Inflammatory macrophage (primary cell): ENCODE results near the gene RABGAP1.
"Not testable (repeated sequence)": the region's sequence is repeated elsewhere in the genome, so short reads cannot be mapped to it uniquely, and the experiment has no call there.

ENCODE experiments used
- DNase-seq, 2 donors: peaks; one replicate each; pipeline ENCODE4 v3.0.0-alpha.2; 2020 to 2022
- total RNA-seq, 18 experiments: gene quantifications; one replicate each; lab custom pipeline; 2026; ENCODE audit warnings: mixed read lengths in 6 of 18, inconsistent platforms in 2 of 18; lab: John Stamatoyannopoulos, UW

The RABGAP1 gene
- total RNA-seq, result 24.6 to 76.1 (median 48.9) reads per million in 18 experiments

DNA sequence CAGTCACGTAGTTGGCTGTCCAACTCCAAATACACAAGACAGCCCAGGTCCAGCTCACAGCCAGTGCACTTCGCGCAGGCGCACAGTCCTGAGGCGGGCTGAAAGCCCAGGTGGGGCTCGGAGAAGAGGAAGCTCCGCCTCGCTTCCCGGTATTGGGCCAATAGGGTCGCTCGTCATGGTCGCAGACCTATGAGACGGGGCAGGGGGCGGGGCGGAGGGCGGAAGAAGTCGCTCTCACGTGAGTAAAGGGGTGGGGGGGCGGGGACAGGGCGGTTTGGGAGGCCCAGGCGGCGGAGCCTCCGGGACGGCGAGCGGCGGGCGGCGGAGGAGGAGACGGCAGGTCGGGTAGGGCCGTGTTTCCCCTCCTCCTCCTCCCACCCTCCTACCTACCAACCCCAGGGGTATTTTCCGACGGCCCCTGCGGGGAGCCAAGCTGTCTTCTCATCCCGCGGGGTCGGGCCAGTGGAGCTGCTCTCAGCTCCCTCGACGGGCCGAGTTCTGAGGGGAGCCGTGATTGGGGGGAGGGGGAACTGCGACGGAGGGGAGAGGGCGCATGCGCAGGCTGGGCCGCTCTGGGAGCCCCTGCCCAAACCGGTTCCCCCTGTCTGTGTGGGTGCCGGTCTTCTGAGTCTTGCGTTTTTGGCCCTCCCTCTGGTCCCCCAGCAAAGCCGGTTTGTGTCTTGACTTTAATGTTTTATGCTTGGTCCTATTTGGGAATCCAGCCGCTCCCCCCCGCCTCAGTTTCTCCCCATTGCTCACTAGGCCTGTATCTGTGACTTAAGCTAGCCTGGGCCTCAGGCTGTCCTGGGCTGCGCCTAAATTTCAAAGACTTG is at the start of gene RABGAP1:
RABGAP1 (plus strand) TSS at position 272 of the 833 bp plus-strand sequence. CDS start 16,040 bp downstream, outside the sequence.
- peak; percentile 98 to 99 for DNase-seq

DNA sequence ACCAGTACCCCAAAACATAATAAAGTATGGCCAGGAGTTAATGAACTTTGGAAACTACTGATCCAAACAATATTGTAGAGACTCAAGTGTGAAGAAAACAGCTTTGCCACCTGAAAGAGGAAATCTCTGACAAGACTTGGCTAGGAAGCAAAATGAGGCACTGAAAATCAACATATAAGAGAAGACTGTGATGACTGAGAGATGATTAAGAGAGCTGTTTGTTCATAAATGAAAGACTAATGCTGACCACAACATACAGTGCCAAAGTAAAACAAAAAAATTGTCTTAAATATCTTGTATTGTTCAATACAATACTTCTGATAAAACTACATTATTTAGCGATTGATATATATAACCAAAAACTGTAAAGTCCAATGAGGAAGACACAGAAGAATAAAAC is 42.9 kb upstream of the RABGAP1 start:
- no peak for DNase-seq

DNA sequence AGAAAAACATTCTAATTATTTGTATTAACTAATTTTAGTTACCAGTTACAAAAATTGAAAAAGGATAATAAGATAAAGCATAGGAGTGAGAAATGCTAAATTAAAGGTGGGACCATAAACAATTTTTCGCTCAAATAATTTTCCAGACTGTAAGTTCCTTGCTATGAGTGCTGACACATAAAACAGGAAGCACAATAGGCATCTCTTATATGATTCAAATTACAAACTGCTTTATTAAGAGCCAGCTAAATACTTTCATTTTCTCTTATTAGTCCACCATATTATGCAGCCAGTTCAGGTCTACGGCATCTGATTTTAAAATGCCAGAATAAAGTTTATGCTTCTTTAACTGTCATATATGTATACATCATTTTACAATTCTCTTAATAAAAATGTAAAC is 40.0 kb upstream of the RABGAP1 start:
- DNase-seq, result peak; percentile 28 to 75

- peak; percentile 17 to 39 for DNase-seq
These were observed 36.4 kb upstream of the RABGAP1 start for GRCh38 chr9:122904466-122904822.

GRCh38 chr9:122904823-122905710 is 35.8 kb upstream of the RABGAP1 start, which contains the start of gene RC3H2:
TSS of gene RC3H2 (minus strand) at chr9:122905359. CDS start at chr9:122897509, 7,850 bp downstream.
- DNase-seq, result peak; percentile 99

GRCh38 chr9:122906122-122906521 is 34.7 kb upstream of the RABGAP1 start:
- not testable (repeated sequence) for DNase-seq

- peak in 1 of 2 donors; percentile 54 for DNase-seq
These were observed 28.2 kb upstream of the RABGAP1 start for GRCh38 chr9:122912671-122912963.

DNA sequence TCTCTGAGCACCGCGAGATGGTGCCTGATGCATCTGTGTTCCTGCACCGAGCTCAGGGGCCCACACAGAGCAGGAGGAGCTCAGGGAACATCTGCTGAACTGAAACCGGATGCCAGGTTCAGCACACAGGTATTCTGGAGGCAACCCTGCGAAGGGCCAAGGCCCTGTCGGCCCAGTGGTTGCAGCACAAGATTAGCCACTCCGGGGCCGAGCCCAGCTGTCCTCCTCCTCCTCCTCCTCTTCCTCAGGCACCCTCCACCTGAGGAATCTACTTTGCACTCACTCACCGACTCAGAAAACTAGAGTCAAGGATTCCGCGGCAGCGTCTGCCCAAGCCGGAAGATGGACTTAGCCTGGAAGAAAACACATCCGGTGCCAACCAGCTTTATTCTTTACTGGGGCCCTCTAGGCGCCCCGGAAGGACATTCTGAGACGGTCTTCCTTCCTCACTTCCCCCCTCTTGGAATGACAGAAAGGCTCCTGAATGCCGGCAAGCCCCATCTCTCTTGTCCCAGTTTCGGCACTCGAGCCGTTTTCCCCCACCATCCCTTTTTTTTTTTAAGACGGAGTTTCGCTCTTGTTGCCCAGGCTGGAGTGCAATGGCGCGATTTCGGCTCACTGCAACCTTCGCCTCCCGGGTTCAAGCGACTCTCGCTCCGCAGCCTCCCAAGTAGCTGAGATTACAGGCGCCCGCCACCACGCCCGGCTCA is 27.7 kb upstream of the RABGAP1 start, which contains the start of gene ZBTB6:
ZBTB6 (minus strand) TSS at position 360 of the 710 bp plus-strand sequence. CDS start 1,251 bp downstream, outside the sequence.
- peak; percentile 82 to 86 for DNase-seq

GRCh38 chr9:122918310-122918709 is 22.5 kb upstream of the RABGAP1 start:
- peak in 1 of 2 donors; percentile 58 for DNase-seq

DNA sequence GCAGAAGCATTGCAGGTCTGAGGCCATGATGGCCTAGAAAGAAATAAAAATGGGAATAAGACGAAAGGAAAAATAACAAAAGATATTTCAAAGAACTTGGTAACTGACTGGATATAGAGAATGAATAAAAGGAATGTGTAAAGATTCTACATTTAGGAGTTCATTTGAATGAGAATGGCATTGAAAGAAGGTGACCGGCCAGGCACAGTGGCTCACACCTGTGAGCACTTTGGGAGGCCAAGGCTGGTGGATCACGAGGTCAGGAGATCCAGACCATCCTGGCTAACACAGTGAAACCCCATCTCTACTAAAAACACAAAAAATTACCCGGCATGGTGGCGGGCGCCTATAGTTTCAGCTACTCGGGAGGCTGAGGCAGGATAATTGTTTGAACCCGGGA is 18.1 kb upstream of the RABGAP1 start:
- no peak for DNase-seq

DNA sequence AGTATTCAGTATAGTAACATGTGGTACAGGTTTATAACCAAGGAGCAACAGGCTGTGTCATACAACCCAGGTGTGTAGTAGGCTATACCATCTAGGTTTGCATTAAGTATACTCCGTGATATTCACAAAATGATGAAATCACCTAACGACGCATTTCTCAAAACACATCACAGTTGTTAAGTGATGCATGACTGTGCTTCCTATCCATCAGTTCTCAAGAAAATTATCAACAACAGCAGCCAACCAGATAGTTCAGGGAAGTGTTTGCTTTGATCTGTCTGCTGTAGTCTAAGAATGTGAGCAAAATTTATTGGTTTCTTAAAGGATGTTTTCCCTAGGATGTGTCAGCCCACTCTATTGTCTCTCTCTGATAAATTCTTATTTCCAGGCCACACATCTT is 16.9 kb upstream of the RABGAP1 start:
- DNase-seq, result no peak

- DNase-seq, result peak; percentile 62 to 67
These were observed 10.9 kb upstream of the RABGAP1 start for GRCh38 chr9:122929796-122930354.

GRCh38 chr9:122930541-122931225 is 10.1 kb upstream of the RABGAP1 start:
- DNase-seq, result peak in 1 of 2 donors; percentile 33

GRCh38 chr9:122931226-122932121 is 9.3 kb upstream of the RABGAP1 start, which contains the start of gene ZBTB26:
TSS of gene ZBTB26 (minus strand) at chr9:122931512. CDS start at chr9:122919934, 11,578 bp downstream.
- peak; percentile 95 for DNase-seq

GRCh38 chr9:122936464-122936863 is 4.4 kb upstream of the RABGAP1 start:
- no peak for DNase-seq

DNA sequence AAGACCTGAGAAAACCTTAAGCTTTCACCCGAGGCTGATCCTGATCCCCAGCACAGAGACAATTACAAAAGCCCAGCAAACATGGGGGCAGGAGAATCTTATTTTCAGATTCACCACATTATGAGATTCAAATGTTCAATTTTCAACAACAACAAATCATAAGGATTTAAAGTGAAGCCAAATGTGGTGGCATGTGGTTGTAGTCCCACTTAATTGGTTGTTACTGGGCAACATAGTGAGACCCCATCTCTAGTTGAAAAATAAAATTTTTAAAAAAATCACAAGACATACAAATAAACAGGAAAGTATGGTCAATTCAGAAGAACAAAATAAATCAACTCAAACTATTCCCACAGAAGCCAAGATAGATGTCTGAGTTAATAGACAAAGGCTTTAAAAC is 3.9 kb upstream of the RABGAP1 start:
- no peak for DNase-seq

- DNase-seq, result peak; percentile 44 to 77
These were observed 1.2 kb upstream of the RABGAP1 start for GRCh38 chr9:122939601-122940000.

DNA sequence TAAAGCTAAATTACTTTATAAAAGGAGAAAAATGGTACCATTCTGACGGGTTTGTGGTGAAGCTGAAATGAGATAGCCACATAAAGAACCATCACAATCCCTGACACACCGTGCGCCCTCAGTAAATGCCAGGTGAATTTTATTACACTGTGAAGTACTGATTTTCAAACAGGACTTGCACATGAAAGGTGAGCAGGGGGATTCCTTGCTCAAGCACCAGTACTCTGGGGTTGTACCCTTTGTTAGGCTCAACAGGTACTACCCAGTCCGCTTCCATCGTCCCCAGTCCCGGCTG is 419 bp upstream of the RABGAP1 start:
- no peak for DNase-seq

GRCh38 chr9:122941582-122942234 is 888 bp downstream of the RABGAP1 start:
- peak in 1 of 2 donors; percentile 15 for DNase-seq
